ENCODE data around the gene SPON1. TPM values are rescaled to one million over a fixed set of nuclear protein-coding genes. Genes with fewer than 3 reads are reported as not detected.
A peak's percentile ranks its signal among the peaks of the same experiment; 100 is the strongest.

SPON1 gene
- total RNA-seq, 1 experiment from 2014 or later = 0.20 TPM

DNA sequence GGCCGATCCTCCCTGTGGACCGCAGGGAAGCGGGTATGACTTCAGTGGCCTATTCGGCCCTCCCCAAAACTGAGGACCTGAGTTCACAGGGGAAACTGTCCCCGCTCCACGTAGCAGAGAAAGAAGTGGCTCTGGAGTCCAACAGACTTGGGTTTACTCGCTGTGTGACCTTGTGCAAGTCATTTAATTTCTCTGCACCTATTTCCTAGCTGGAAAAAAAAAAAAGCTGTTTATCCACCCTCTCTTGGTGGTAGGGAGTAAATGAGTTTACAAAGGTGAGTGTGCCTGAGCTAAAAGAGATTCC lies 2.2 kb downstream of the SPON1 start:
- Histone ChIP-seq H3K23ac (ENCODE audit: insufficient read length, low read depth, low read length) (no peak overlapping the region), H2AK5ac (ENCODE audit: insufficient read length, low read length) (no peak overlapping the region), H2BK20ac (ENCODE audit: low read depth, low read length, poor library complexity, severe bottlenecking) (no peak overlapping the region), H3K79me1 (ENCODE audit: insufficient read depth, low read depth, low read length, poor library complexity, severe bottlenecking) (no peaks in the 10 kb centered on the region), H3K4me2 (ENCODE audit: insufficient read depth, insufficient read length, low read length) (peak overlapping the region; percentile 77), H2BK5ac (ENCODE audit: insufficient read length, low read length) (no peak overlapping the region), H3K4ac (ENCODE audit: low read depth, low read length) (no peak overlapping the region), H3K14ac (ENCODE audit: insufficient read depth, low read length) (no peak overlapping the region), H3K27me3 (ENCODE audit: insufficient read depth, low read length) (peaks cover 48% of the 10 kb centered on the region), H3K23me2 (ENCODE audit: insufficient read length, low read depth, low read length, poor library complexity, severe bottlenecking) (peaks cover 24% of the 10 kb centered on the region), H3K9ac (ENCODE audit: extremely low read depth, insufficient read length, low read length) (no peak overlapping the region), H3K4me1 (ENCODE audit: insufficient read depth, low read length) (no peaks in the 10 kb centered on the region), H2BK120ac (ENCODE audit: low read depth, low read length, poor library complexity, severe bottlenecking) (no peak overlapping the region), H3K56ac (ENCODE audit: insufficient read length, low read depth, low read length) (no peak overlapping the region), H3K27ac (ENCODE audit: insufficient read length, low read depth, low read length) (no peak overlapping the region), H3K9me3 (ENCODE audit: control insufficient read depth, low read depth, low read length) (no peaks in the 10 kb centered on the region), H4K20me1 (ENCODE audit: control insufficient read depth, insufficient read depth, insufficient read length) (no peaks in the 10 kb centered on the region), H4K8ac (replicated peaks; ENCODE audit: insufficient read length, low read depth, low read length) (no peak overlapping the region), H2BK12ac (ENCODE audit: insufficient read length, low read depth, low read length) (no peak overlapping the region), H2BK15ac (ENCODE audit: low read depth, low read length) (no peak overlapping the region), H3K79me2 (ENCODE audit: insufficient read depth, low read length) (no peaks in the 10 kb centered on the region), H4K5ac (ENCODE audit: insufficient read length, low read depth, low read length) (no peak overlapping the region), H3T11ph (ENCODE audit: low read length) (no peak overlapping the region), H4K91ac (ENCODE audit: insufficient read length, low read depth, low read length) (no peak overlapping the region), H3K18ac (ENCODE audit: insufficient read length, low read depth, low read length) (no peak overlapping the region), H2AFZ (ENCODE audit: low read length) (no peak overlapping the region)
- no peak overlapping the region for H3K27ac Mint-ChIP-seq
- TF ChIP-seq, protein P1, sequence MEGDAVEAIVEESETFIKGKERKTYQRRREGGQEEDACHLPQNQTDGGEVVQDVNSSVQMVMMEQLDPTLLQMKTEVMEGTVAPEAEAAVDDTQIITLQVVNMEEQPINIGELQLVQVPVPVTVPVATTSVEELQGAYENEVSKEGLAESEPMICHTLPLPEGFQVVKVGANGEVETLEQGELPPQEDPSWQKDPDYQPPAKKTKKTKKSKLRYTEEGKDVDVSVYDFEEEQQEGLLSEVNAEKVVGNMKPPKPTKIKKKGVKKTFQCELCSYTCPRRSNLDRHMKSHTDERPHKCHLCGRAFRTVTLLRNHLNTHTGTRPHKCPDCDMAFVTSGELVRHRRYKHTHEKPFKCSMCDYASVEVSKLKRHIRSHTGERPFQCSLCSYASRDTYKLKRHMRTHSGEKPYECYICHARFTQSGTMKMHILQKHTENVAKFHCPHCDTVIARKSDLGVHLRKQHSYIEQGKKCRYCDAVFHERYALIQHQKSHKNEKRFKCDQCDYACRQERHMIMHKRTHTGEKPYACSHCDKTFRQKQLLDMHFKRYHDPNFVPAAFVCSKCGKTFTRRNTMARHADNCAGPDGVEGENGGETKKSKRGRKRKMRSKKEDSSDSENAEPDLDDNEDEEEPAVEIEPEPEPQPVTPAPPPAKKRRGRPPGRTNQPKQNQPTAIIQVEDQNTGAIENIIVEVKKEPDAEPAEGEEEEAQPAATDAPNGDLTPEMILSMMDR (conservative IDR thresholded peaks at IDR 0.05) = no peak
- DNase-seq = no peak
- H3K4me1 Mint-ChIP-seq = peaks cover 36 to 51% of the 10 kb centered on the region in 2 experiments
- H3K9me3 Mint-ChIP-seq = no peaks in the 10 kb centered on the region
- H3K27me3 Mint-ChIP-seq (ENCODE audit: low read depth) = peaks cover 81% of the 10 kb centered on the region
- WGBS (ENCODE audit: extremely low coverage, insufficient read length, low lambda C conversion rate) = no CpG with 5 or more reads among the region's 7 CpGs
- peak overlapping the region; percentile 41 to 53; a peak in 4 of 5 replicates for H3K4me3 Mint-ChIP-seq
- no peaks in the 10 kb centered on the region; a peak in 1 of 7 replicates for H3K36me3 Mint-ChIP-seq (ENCODE audit: insufficient read depth in 1 of 3, low read depth in 3 of 3)

All from H9 (cell line).